H9 (cell line): ENCODE data around the gene RSPO1. TPM values are rescaled to one million over a fixed set of nuclear protein-coding genes. Genes with fewer than 3 reads are reported as not detected.

Experiments used
- DNase-seq: peaks from one replicate; pipeline ENCODE4 v3.0.0-alpha.2; 2017
- H2AFZ ChIP-seq: one replicate; pipeline ENCODE4 v1.6.1; 2013; ENCODE audit warnings: mild to moderate bottlenecking, low read length, control low read depth, moderate library complexity
- H2AK5ac ChIP-seq: 2 replicates; pipeline ENCODE4 v1.6.1; 2013; ENCODE audit warnings: low read length, control low read depth, mixed read lengths; ENCODE audit not compliant: insufficient read length
- H2BK120ac ChIP-seq: one replicate; pipeline ENCODE4 v1.6.1; 2013; ENCODE audit warnings: low read depth, mild to moderate bottlenecking, low read length, control low read depth, inconsistent platforms; ENCODE audit not compliant: poor library complexity, severe bottlenecking
- H2BK12ac ChIP-seq: 2 replicates; pipeline ENCODE4 v1.6.1; 2013; ENCODE audit warnings: low read length, control low read depth, mixed read lengths, low read depth; ENCODE audit not compliant: insufficient read length
- H2BK15ac ChIP-seq: 2 replicates; pipeline ENCODE4 v1.6.1; 2013; ENCODE audit warnings: low read depth, low read length, control low read depth
- H2BK20ac ChIP-seq: one replicate; pipeline ENCODE4 v1.6.1; 2013; ENCODE audit warnings: low read depth, mild to moderate bottlenecking, low read length, control low read depth, inconsistent platforms; ENCODE audit not compliant: poor library complexity, severe bottlenecking
- H2BK5ac ChIP-seq: 2 replicates; pipeline ENCODE4 v1.6.1; 2013; ENCODE audit warnings: low read length, control low read depth, mixed read lengths; ENCODE audit not compliant: insufficient read length
- H3K14ac ChIP-seq: 2 replicates; pipeline ENCODE4 v1.6.1; 2013; ENCODE audit warnings: low read length, control low read depth; ENCODE audit not compliant: insufficient read depth
- H3K18ac ChIP-seq: 2 replicates; pipeline ENCODE4 v1.6.1; 2013; ENCODE audit warnings: low read depth, mild to moderate bottlenecking, mixed read lengths, low read length, control low read depth; ENCODE audit not compliant: insufficient read length
- H3K23ac ChIP-seq: 2 replicates; pipeline ENCODE4 v1.6.1; 2013; ENCODE audit warnings: low read length, control low read depth, mixed read lengths, low read depth; ENCODE audit not compliant: insufficient read length
- H3K23me2 ChIP-seq: 2 replicates; pipeline ENCODE4 v1.6.1; 2013; ENCODE audit warnings: low read depth, mild to moderate bottlenecking, mixed read lengths, low read length, control low read depth; ENCODE audit not compliant: insufficient read length, poor library complexity, severe bottlenecking
- H3K27ac ChIP-seq: 2 replicates; pipeline ENCODE4 v1.5.1; 2013; ENCODE audit warnings: low read length, control low read depth, mixed read lengths, low read depth; ENCODE audit not compliant: insufficient read length
- H3K27me3 ChIP-seq: 2 replicates; pipeline ENCODE4 v1.6.1; 2013; ENCODE audit warnings: low read length, control low read depth, inconsistent platforms; ENCODE audit not compliant: insufficient read depth
- H3K4ac ChIP-seq: 2 replicates; pipeline ENCODE4 v1.6.1; 2013; ENCODE audit warnings: low read depth, mild to moderate bottlenecking, control low read depth, inconsistent platforms, low read length, moderate library complexity
- H3K4me1 ChIP-seq: 2 replicates; pipeline ENCODE4 v1.6.1; 2013; ENCODE audit warnings: low read length, control low read depth, inconsistent platforms; ENCODE audit not compliant: insufficient read depth
- H3K4me2 ChIP-seq: 2 replicates; pipeline ENCODE4 v1.6.1; 2013; ENCODE audit warnings: low read length, control low read depth, mixed read lengths; ENCODE audit not compliant: insufficient read length, insufficient read depth
- H3K56ac ChIP-seq: 2 replicates; pipeline ENCODE4 v1.6.1; 2013; ENCODE audit warnings: low read depth, mild to moderate bottlenecking, mixed read lengths, low read length, control low read depth; ENCODE audit not compliant: insufficient read length
- H3K79me1 ChIP-seq: 2 replicates; pipeline ENCODE4 v1.6.1; 2013; ENCODE audit warnings: low read depth, mild to moderate bottlenecking, moderate library complexity, low read length, control low read depth, inconsistent platforms; ENCODE audit not compliant: insufficient read depth, poor library complexity, severe bottlenecking
- H3K79me2 ChIP-seq: 2 replicates; pipeline ENCODE4 v1.6.1; 2013; ENCODE audit warnings: low read length, control low read depth, inconsistent platforms; ENCODE audit not compliant: insufficient read depth
- H3K9ac ChIP-seq: 2 replicates; pipeline ENCODE4 v1.6.1; 2013; ENCODE audit warnings: low read length, control low read depth, mixed read lengths; ENCODE audit not compliant: insufficient read length; ENCODE audit errors: extremely low read depth
- H3K9me3 ChIP-seq: one replicate; pipeline ENCODE4 v1.6.1; 2013; ENCODE audit warnings: low read depth, low read length, inconsistent platforms; ENCODE audit not compliant: control insufficient read depth
- H3T11ph ChIP-seq: one replicate; pipeline ENCODE4 v1.6.1; 2013; ENCODE audit warnings: mild to moderate bottlenecking, low read length, control low read depth, inconsistent platforms
- H4K20me1 ChIP-seq: one replicate; pipeline ENCODE4 v1.6.1; 2013; ENCODE audit not compliant: control insufficient read depth, insufficient read length, insufficient read depth
- H4K5ac ChIP-seq: 2 replicates; pipeline ENCODE4 v1.6.1; 2013; ENCODE audit warnings: low read depth, mild to moderate bottlenecking, mixed read lengths, low read length, control low read depth; ENCODE audit not compliant: insufficient read length
- H4K8ac ChIP-seq: replicated peaks from 2 replicates; pipeline ENCODE4 v1.6.1; 2013; ENCODE audit warnings: low read length, control low read depth, mixed read lengths, low read depth; ENCODE audit not compliant: insufficient read length
- H4K91ac ChIP-seq: 2 replicates; pipeline ENCODE4 v1.6.1; 2013; ENCODE audit warnings: low read depth, mild to moderate bottlenecking, moderate library complexity, mixed read lengths, low read length, control low read depth; ENCODE audit not compliant: insufficient read length
- H3K27ac Mint-ChIP-seq, 3 experiments: 2 replicates in 2 of 3; 3 replicates in 1 of 3; pipeline ENCODE4 v1.8.0; 2020 to 2021; ENCODE audit warnings: mixed read lengths in 3 of 3, mild to moderate bottlenecking in 1 of 3, moderate library complexity in 1 of 3
- H3K27me3 Mint-ChIP-seq: 2 replicates; pipeline ENCODE4 v1.8.0; 2021; ENCODE audit warnings: low read depth, mild to moderate bottlenecking, moderate library complexity, mixed read lengths
- H3K36me3 Mint-ChIP-seq, 3 experiments: 2 replicates in 2 of 3; 3 replicates in 1 of 3; pipeline ENCODE4 v1.8.0; 2020 to 2021; ENCODE audit warnings: low read depth in 3 of 3, mixed read lengths in 3 of 3; ENCODE audit not compliant: insufficient read depth in 1 of 3
- H3K4me1 Mint-ChIP-seq, 2 experiments: 2 replicates each; pipeline ENCODE4 v1.8.0; 2020; ENCODE audit warnings: mixed read lengths in 2 of 2
- H3K4me3 Mint-ChIP-seq, 2 experiments: 2 replicates in 1 of 2; 3 replicates in 1 of 2; pipeline ENCODE4 v1.8.0; 2020 to 2021; ENCODE audit warnings: mild to moderate bottlenecking in 2 of 2, mixed read lengths in 2 of 2, moderate library complexity in 1 of 2
- H3K9me3 Mint-ChIP-seq, 2 experiments: 2 replicates in 1 of 2; 3 replicates in 1 of 2; pipeline ENCODE4 v1.8.0; 2020; ENCODE audit warnings: mild to moderate bottlenecking in 2 of 2, mixed read lengths in 2 of 2, moderate library complexity in 1 of 2
- CTCF ChIP-seq: fragments of 200-600 bp; sonication (generic); conservative IDR thresholded peaks from 3 replicates; pipeline ENCODE4 v1.8.0; 2021; ENCODE audit warnings: antibody characterized with exemption, mild to moderate bottlenecking
- WGBS: extraction: QIAGEN DNeasy Blood & Tissue Kit; methylation state at CpG from one replicate; pipeline ENCODE4 v1.1.7; 2013; ENCODE audit warnings: missing lambda C conversion rate, low lambda C conversion rate, mixed read lengths; ENCODE audit not compliant: insufficient read length; ENCODE audit errors: extremely low coverage; 5-methylcytosine and 5-hydroxymethylcytosine counted together
- total RNA-seq: library from RNA; stranded (reverse); gene quantifications from 2 replicates; pipeline ENCODE4 v1.2.1, GENCODE V29; 2021

Gene RSPO1
- total RNA-seq, 1 experiment from 2014 or later: 0.35 TPM

DNA sequence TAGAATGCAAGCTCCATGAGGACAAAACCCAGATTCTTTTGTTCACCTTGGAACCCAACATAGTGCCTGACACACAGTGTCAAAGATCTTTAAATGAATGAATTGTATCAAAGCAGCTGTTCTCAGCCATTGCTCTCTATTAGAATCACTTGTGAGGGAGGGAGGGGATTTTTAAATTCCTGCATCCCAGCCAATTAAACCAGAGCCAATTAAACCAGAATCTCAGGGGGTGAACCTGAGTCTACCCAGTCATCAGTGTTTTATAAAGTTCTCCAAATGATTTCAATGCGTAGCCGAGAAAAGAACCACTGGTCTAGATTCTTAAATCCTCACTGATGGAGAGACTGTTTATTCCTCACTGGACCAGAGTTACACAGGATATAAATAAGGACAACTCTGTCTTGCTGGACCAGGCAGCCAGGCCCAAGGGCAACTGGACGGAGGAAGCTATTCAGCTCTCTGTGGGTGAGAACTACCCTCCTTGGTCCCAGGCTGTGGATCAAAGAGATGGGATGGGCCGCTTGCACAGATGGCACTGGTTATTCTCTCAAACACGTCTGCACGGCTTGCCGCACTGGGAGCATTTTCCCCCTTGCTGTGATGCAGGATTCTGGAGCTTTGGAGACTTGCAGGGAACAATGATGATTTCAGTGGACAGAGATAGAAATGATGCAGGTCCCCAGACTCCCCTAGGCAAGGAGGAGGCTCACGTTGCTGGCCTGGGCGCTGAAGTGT, 37.6 kb upstream of the RSPO1 start:
- Mint-ChIP-seq H3K4me3 (no peak overlapping the region), H3K27me3 (peaks cover 22% of the 10 kb centered on the region), H3K27ac (no peak overlapping the region; a peak in 1 of 7 replicates), H3K4me1 (peaks cover 7 to 23% of the 10 kb centered on the region in 2 experiments), H3K36me3 (no peaks in the 10 kb centered on the region), H3K9me3 (no peaks in the 10 kb centered on the region)
- H3K23ac ChIP-seq: no peak overlapping the region
- no peak overlapping the region for H3K9ac ChIP-seq
- DNase-seq: no peak
- no peak overlapping the region for H4K91ac ChIP-seq
- H2AK5ac ChIP-seq: no peak overlapping the region
- no peak overlapping the region for H2BK12ac ChIP-seq
- no peaks in the 10 kb centered on the region for H3K79me2 ChIP-seq
- no peak overlapping the region for H3K56ac ChIP-seq
- no peak overlapping the region for H3K27ac ChIP-seq
- H3K18ac ChIP-seq: no peak overlapping the region
- H4K20me1 ChIP-seq: no peaks in the 10 kb centered on the region
- H3K14ac ChIP-seq: no peak overlapping the region
- H4K8ac ChIP-seq: no peak overlapping the region
- WGBS: no CpG with 5 or more reads among the region's 9 CpGs
- H3K27me3 ChIP-seq: no peaks in the 10 kb centered on the region
- no peak overlapping the region for H2BK120ac ChIP-seq
- H3T11ph ChIP-seq: no peak overlapping the region
- no peaks in the 10 kb centered on the region for H3K9me3 ChIP-seq
- H3K4me2 ChIP-seq: no peak overlapping the region
- no peaks in the 10 kb centered on the region for H3K23me2 ChIP-seq
- H3K4me1 ChIP-seq: no peaks in the 10 kb centered on the region
- H2BK15ac ChIP-seq: no peak overlapping the region
- no peak overlapping the region for H3K4ac ChIP-seq
- no peak overlapping the region for H4K5ac ChIP-seq
- H3K79me1 ChIP-seq: no peaks in the 10 kb centered on the region
- H2BK20ac ChIP-seq: no peak overlapping the region
- no peak for TF ChIP-seq CTCF
- no peak overlapping the region for H2BK5ac ChIP-seq
- no peak overlapping the region for H2AFZ ChIP-seq
